Measurements from ENCODE around the gene NPR3. TPM values are rescaled to one million over a fixed set of nuclear protein-coding genes. Genes with fewer than 3 reads are reported as not detected.

The NPR3 gene
- total and polyA plus RNA-seq, 2 donors (not counting 3 experiments of a cell fraction or from before 2014, with no cell fraction given): 0.01 to 0.53 TPM

- CTCF ChIA-PET: no interaction called here
- Histone ChIP-seq H3K4me3 (replicated peaks in 1 of 3; ENCODE audit: insufficient read depth in 1 of 3, low read depth in 1 of 3, low read length in 3 of 3) (no peak overlapping the region), H2AFZ (ENCODE audit: low read depth, low read length) (no peak overlapping the region), H3K9me3 (replicated peaks; ENCODE audit: control insufficient read depth, insufficient read depth, low read length) (no peaks in the 10 kb centered on the region), H3K9me1 (replicated peaks; ENCODE audit: control insufficient read depth, extremely low read depth, insufficient read depth, low read length) (no peaks in the 10 kb centered on the region), H3K27ac (ENCODE audit: insufficient read depth, low read depth, low read length) (no peak overlapping the region), H3K36me3 (ENCODE audit: control insufficient read depth in 2 of 2, extremely low read depth in 1 of 2, insufficient read depth in 2 of 2, low read length in 2 of 2) (no peaks in the 10 kb centered on the region), H3K9ac (replicated peaks; ENCODE audit: extremely low read depth, insufficient read depth, low read length) (no peak overlapping the region), H3K27me3 (ENCODE audit: control insufficient read depth in 2 of 2, insufficient read depth in 2 of 2, low read length in 2 of 2) (peaks cover 0 to 7% of the 10 kb centered on the region in 2 experiments), H3K79me2 (ENCODE audit: control insufficient read depth, insufficient read depth, low read length) (no peaks in the 10 kb centered on the region), H3K4me2 (ENCODE audit: insufficient read depth, low read length) (no peak overlapping the region), H3K4me1 (ENCODE audit: control insufficient read depth, extremely low read depth, insufficient read depth, low read length) (no peaks in the 10 kb centered on the region), H4K20me1 (replicated peaks; ENCODE audit: control insufficient read depth, extremely low read depth, insufficient read depth, low read length) (no peaks in the 10 kb centered on the region)
- FAIRE-seq (no peak), DNase-seq (ENCODE audit: low read depth, low spot score) (no peak)
- BruUV-seq (replicated peaks): no TSS peak
- dilution Hi-C loops (cut with MboI; ENCODE audit: extremely low pct_ligation_motif_present, low sequenced_read_pairs): no loop called here
- intact Hi-C loops (cut with micrococcal nuclease): no loop called here
- POLR2A ChIA-PET: no interaction called here
- TF ChIP-seq MYC (IDR thresholded peaks at IDR 0.05; ENCODE audit: low read depth, low read length) (no peak), CTCF (IDR thresholded peaks at IDR 0.05; ENCODE audit: extremely low read depth in 1 of 2, insufficient read depth in 1 of 2, low read depth in 1 of 2, low read length in 2 of 2) (no peak), JUN (IDR thresholded peaks at IDR 0.05; ENCODE audit: borderline replicate concordance, insufficient read depth, insufficient read length, low read depth) (no peak), FOS (IDR thresholded peaks at IDR 0.05; ENCODE audit: borderline replicate concordance, insufficient read depth, low read length) (no peak), EZH2 (IDR thresholded peaks at IDR 0.05; ENCODE audit: borderline replicate concordance, low read depth, low read length, severe bottlenecking) (no peak), MAX (IDR thresholded peaks at IDR 0.05; ENCODE audit: insufficient read depth, insufficient read length) (no peak), POLR2A (IDR thresholded peaks at IDR 0.05; ENCODE audit: low read depth, low read length) (no peak), GATA2 (IDR thresholded peaks at IDR 0.05; ENCODE audit: insufficient read depth, insufficient read length, low read depth, low read length) (no peak), POLR2AphosphoS5 (IDR thresholded peaks at IDR 0.05; ENCODE audit: insufficient read depth, low read depth, low read length) (no peak)
These were observed 9.2 kb downstream of the NPR3 start for GRCh38 chr5:32720300-32720699.

Measured in endothelial cell of umbilical vein (primary cell).